ENCODE data around the gene KIFAP3. TPM values are rescaled to one million over a fixed set of nuclear protein-coding genes. Genes with fewer than 3 reads are reported as not detected.
"Not testable (repeated sequence)": the region's sequence is repeated elsewhere in the genome, so short reads cannot be mapped to it uniquely, and the experiment has no call there.

KIFAP3 gene
- 34.5 and 51.5 TPM in 2 replicates for total RNA-seq (2014; rRNA removed; shearing (Covaris generic))

GRCh38 chr1:170074250-170075157 lies at the start of gene KIFAP3:
KIFAP3 (minus strand) TSS chr1:170074695; CDS start chr1:170074467, 228 bp downstream.
- peak; percentile 96 for DNase-seq (ENCODE audit: low spot score)
- in situ Hi-C loops (cut with HindIII; ENCODE audit: low sequenced_read_pairs), result no loop called here

GRCh38 chr1:170122366-170122765 lies 47.9 kb upstream of the KIFAP3 start:
- in situ Hi-C loops (cut with HindIII; ENCODE audit: low sequenced_read_pairs), result no loop called here
- no peak for DNase-seq (ENCODE audit: low spot score)

GRCh38 chr1:170114906-170115305 lies 40.4 kb upstream of the KIFAP3 start:
- DNase-seq (ENCODE audit: low spot score), result no peak
- in situ Hi-C loops (cut with HindIII; ENCODE audit: low sequenced_read_pairs), result no loop called here

GRCh38 chr1:170113140-170113539 lies 38.6 kb upstream of the KIFAP3 start:
- in situ Hi-C loops (cut with HindIII; ENCODE audit: low sequenced_read_pairs); DNase-seq (ENCODE audit: low spot score): not testable (repeated sequence)

- no peak for DNase-seq (ENCODE audit: low spot score)
- in situ Hi-C loops (cut with HindIII; ENCODE audit: low sequenced_read_pairs), result no loop called here
These were observed 23.0 kb upstream of the KIFAP3 start for GRCh38 chr1:170097449-170097948.

- in situ Hi-C loops (cut with HindIII; ENCODE audit: low sequenced_read_pairs), result no loop called here
- no peak for DNase-seq (ENCODE audit: low spot score)
These were observed 22.4 kb upstream of the KIFAP3 start for GRCh38 chr1:170096806-170097340.

- no peak for DNase-seq (ENCODE audit: low spot score)
- in situ Hi-C loops (cut with HindIII; ENCODE audit: low sequenced_read_pairs), result no loop called here
These were observed 21.7 kb upstream of the KIFAP3 start for GRCh38 chr1:170095976-170096748.

GRCh38 chr1:170094697-170095616 lies 20.5 kb upstream of the KIFAP3 start:
- DNase-seq (ENCODE audit: low spot score); in situ Hi-C loops (cut with HindIII; ENCODE audit: low sequenced_read_pairs): not testable (repeated sequence)

- in situ Hi-C loops (cut with HindIII; ENCODE audit: low sequenced_read_pairs), result no loop called here
- DNase-seq (ENCODE audit: low spot score), result no peak
These were observed 12.0 kb upstream of the KIFAP3 start for GRCh38 chr1:170086399-170087032.

- in situ Hi-C loops (cut with HindIII; ENCODE audit: low sequenced_read_pairs), result no loop called here
These were observed 10.6 kb upstream of the KIFAP3 start for GRCh38 chr1:170085091-170085490.

GRCh38 chr1:170078610-170079189 lies 4.2 kb upstream of the KIFAP3 start:
- in situ Hi-C loops (cut with HindIII; ENCODE audit: low sequenced_read_pairs), result no loop called here
- no peak for DNase-seq (ENCODE audit: low spot score)

More at GRCh38 chr1:170085091-170085490, 10.6 kb upstream of the KIFAP3 start:
- DNase-seq (ENCODE audit: low spot score), result no peak

- no peak for DNase-seq (ENCODE audit: low spot score)
- in situ Hi-C loops (cut with HindIII; ENCODE audit: low sequenced_read_pairs), result no loop called here
These were observed 3.4 kb upstream of the KIFAP3 start for GRCh38 chr1:170077926-170078325.

GRCh38 chr1:170076952-170077351 lies 2.5 kb upstream of the KIFAP3 start:
- DNase-seq (ENCODE audit: low spot score); in situ Hi-C loops (cut with HindIII; ENCODE audit: low sequenced_read_pairs): not testable (repeated sequence)

- in situ Hi-C loops (cut with HindIII; ENCODE audit: low sequenced_read_pairs), result no loop called here
These were observed 1.7 kb upstream of the KIFAP3 start for GRCh38 chr1:170076199-170076598.

GRCh38 chr1:170075186-170075585 lies 691 bp upstream of the KIFAP3 start:
- in situ Hi-C loops (cut with HindIII; ENCODE audit: low sequenced_read_pairs), result no loop called here
- DNase-seq (ENCODE audit: low spot score), result no peak

More at GRCh38 chr1:170076199-170076598, 1.7 kb upstream of the KIFAP3 start:
- no peak for DNase-seq (ENCODE audit: low spot score)

GRCh38 chr1:170073893-170074249 lies 624 bp downstream of the KIFAP3 start:
- in situ Hi-C loops (cut with HindIII; ENCODE audit: low sequenced_read_pairs), result no loop called here

GRCh38 chr1:170071378-170071777 lies 3.1 kb downstream of the KIFAP3 start:
- DNase-seq (ENCODE audit: low spot score), result no peak
- in situ Hi-C loops (cut with HindIII; ENCODE audit: low sequenced_read_pairs), result no loop called here

More at GRCh38 chr1:170073893-170074249, 624 bp downstream of the KIFAP3 start:
- no peak for DNase-seq (ENCODE audit: low spot score)

- in situ Hi-C loops (cut with HindIII; ENCODE audit: low sequenced_read_pairs), result no loop called here
- DNase-seq (ENCODE audit: low spot score), result no peak
These were observed 5.6 kb downstream of the KIFAP3 start for GRCh38 chr1:170068923-170069322.

Data from G401 (cell line).